Fibroblast of lung (primary cell): ENCODE measurements around the gene TAB2. TPM values are rescaled to one million over a fixed set of nuclear protein-coding genes. Genes with fewer than 3 reads are reported as not detected.

Experiments used
- DNase-seq, 2 donors: peaks; one replicate each; pipeline versions ENCODE4 v3.0.0 to v3.0.0-alpha.2; 2010; ENCODE audit warnings: low read depth in 2 of 2
- H2AFZ ChIP-seq: 2 replicates; pipeline ENCODE4 v1.5.1; 2012; ENCODE audit warnings: low read length, control low read depth, inconsistent platforms
- H3K27ac ChIP-seq: 2 replicates; pipeline ENCODE4 v1.5.1; 2011; ENCODE audit warnings: low read length, control low read depth; ENCODE audit not compliant: insufficient read depth
- H3K27me3 ChIP-seq: 2 replicates; pipeline ENCODE4 v1.5.1; 2011; ENCODE audit warnings: mild to moderate bottlenecking, low read length; ENCODE audit not compliant: control insufficient read depth, insufficient read depth
- H3K36me3 ChIP-seq: 2 replicates; pipeline ENCODE4 v1.5.1; 2011; ENCODE audit warnings: low read length; ENCODE audit not compliant: control insufficient read depth, insufficient read depth
- H3K4me1 ChIP-seq: 2 replicates; pipeline ENCODE4 v1.5.1; 2011; ENCODE audit warnings: low read length; ENCODE audit not compliant: control insufficient read depth, insufficient read depth; ENCODE audit errors: extremely low read depth
- H3K4me2 ChIP-seq: 2 replicates; pipeline ENCODE4 v1.5.1; 2011; ENCODE audit warnings: low read length, control low read depth; ENCODE audit not compliant: insufficient read depth; ENCODE audit errors: extremely low read depth
- H3K4me3 ChIP-seq, 4 experiments: fragments of 200-600 bp in 1 of 4; sonication (generic) in 1 of 4; replicated peaks in 1 of 4; 2 replicates each; pipeline ENCODE4 v1.5.1; 2011 to 2016; ENCODE audit warnings: low read length in 4 of 4, low read depth in 3 of 4, mild to moderate bottlenecking in 3 of 4, control low read depth in 2 of 4, inconsistent platforms in 1 of 4, mixed read lengths in 1 of 4; ENCODE audit not compliant: insufficient read depth in 1 of 4; ENCODE audit errors: control extremely low read depth in 1 of 4
- H3K79me2 ChIP-seq: 2 replicates; pipeline ENCODE4 v1.5.1; 2012; ENCODE audit warnings: mild to moderate bottlenecking, low read length, inconsistent platforms; ENCODE audit not compliant: control insufficient read depth, insufficient read depth
- H3K9ac ChIP-seq: 2 replicates; pipeline ENCODE4 v1.5.1; 2011; ENCODE audit warnings: mild to moderate bottlenecking, low read length, control low read depth; ENCODE audit not compliant: insufficient read depth
- H3K9me3 ChIP-seq: 2 replicates; pipeline ENCODE4 v1.5.1; 2012; ENCODE audit warnings: low read depth, low read length; ENCODE audit not compliant: control insufficient read depth, insufficient read depth
- H4K20me1 ChIP-seq: 2 replicates; pipeline ENCODE4 v1.5.1; 2011; ENCODE audit warnings: low read length; ENCODE audit not compliant: control insufficient read depth, insufficient read depth; ENCODE audit errors: extremely low read depth
- CTCF ChIP-seq, 2 donors: IDR thresholded peaks in 1 of 2; conservative IDR thresholded peaks in 1 of 2; 1 replicate in 1 of 2; 2 replicates in 1 of 2; pipeline ENCODE4 v1.5.1; 2011 to 2012; ENCODE audit warnings: low read length in 2 of 2, control low read depth in 1 of 2, inconsistent platforms in 1 of 2, low read depth in 1 of 2, mild to moderate bottlenecking in 1 of 2
- EZH2 ChIP-seq: IDR thresholded peaks from 2 replicates; pipeline ENCODE4 v1.5.1; 2012; ENCODE audit warnings: low read length, control low read depth, mild to moderate bottlenecking; ENCODE audit errors: missing control alignments
- polyA plus RNA-seq, 2 donors: library from polyadenylated mRNA; depleted of rRNA in 1 of 2; stranded (reverse) in 1 of 2; unstranded in 1 of 2; fragments of >200 nt; gene quantifications; 2 replicates each; pipeline ENCODE4 v1.2.1, GENCODE V29; 2011 to 2012; ENCODE audit warnings: missing spikeins in 1 of 2
- total RNA-seq: library from RNA; depleted of rRNA; stranded (reverse); fragments of >200 nt; gene quantifications from 2 replicates; pipeline ENCODE4 v1.2.1, GENCODE V29; 2014

Gene TAB2
- total and polyA plus RNA-seq, 2 donors (not counting 1 experiment from before 2014, with no cell fraction given), result 27.2 to 49.7 TPM

GRCh38 chr6:149293244-149293643 lies 24.3 kb upstream of the TAB2 start:
- Histone ChIP-seq H3K9ac (no peak overlapping the region), H3K4me2 (no peak overlapping the region), H2AFZ (no peak overlapping the region), H3K4me3 (no peak overlapping the region), H3K9me3 (no peaks in the 10 kb centered on the region), H3K36me3 (no peaks in the 10 kb centered on the region), H3K79me2 (no peaks in the 10 kb centered on the region), H3K4me1 (no peaks in the 10 kb centered on the region), H3K27me3 (no peaks in the 10 kb centered on the region), H3K27ac (no peak overlapping the region), H4K20me1 (no peaks in the 10 kb centered on the region)
- TF ChIP-seq EZH2 (no peak), CTCF (conservative IDR thresholded peaks at IDR 0.05 in 1 of 2, IDR thresholded peaks at IDR 0.05 in 1 of 2; ENCODE audit: low read depth in 1 of 2, low read length in 2 of 2) (no peak)
- no peak for DNase-seq

- no peaks in the 10 kb centered on the region for H4K20me1 ChIP-seq
- H3K9me3 ChIP-seq, result no peaks in the 10 kb centered on the region
- H3K36me3 ChIP-seq, result no peaks in the 10 kb centered on the region
- no peak overlapping the region for H3K27ac ChIP-seq
- H2AFZ ChIP-seq, result no peak overlapping the region
- no peak overlapping the region for H3K4me2 ChIP-seq
- no peaks in the 10 kb centered on the region for H3K4me1 ChIP-seq
- H3K79me2 ChIP-seq, result no peaks in the 10 kb centered on the region
- no peak overlapping the region for H3K4me3 ChIP-seq
- no peak overlapping the region for H3K9ac ChIP-seq
- peaks cover 5% of the 10 kb centered on the region for H3K27me3 ChIP-seq
- no peak for TF ChIP-seq EZH2
- no peak for TF ChIP-seq CTCF (conservative IDR thresholded peaks at IDR 0.05 in 1 of 2, IDR thresholded peaks at IDR 0.05 in 1 of 2; ENCODE audit: low read depth in 1 of 2, low read length in 2 of 2)
- DNase-seq, result no peak
Measured at GRCh38 chr6:149300563-149300962, 16.9 kb upstream of the TAB2 start.

- Histone ChIP-seq H3K9me3 (no peaks in the 10 kb centered on the region), H3K27me3 (peaks cover 5% of the 10 kb centered on the region), H3K79me2 (no peaks in the 10 kb centered on the region), H4K20me1 (no peaks in the 10 kb centered on the region), H3K4me3 (no peak overlapping the region), H3K4me2 (no peak overlapping the region), H3K4me1 (no peaks in the 10 kb centered on the region), H2AFZ (no peak overlapping the region), H3K36me3 (no peaks in the 10 kb centered on the region), H3K9ac (no peak overlapping the region), H3K27ac (no peak overlapping the region)
- TF ChIP-seq EZH2 (no peak), CTCF (conservative IDR thresholded peaks at IDR 0.05 in 1 of 2, IDR thresholded peaks at IDR 0.05 in 1 of 2; ENCODE audit: low read depth in 1 of 2, low read length in 2 of 2) (no peak)
- DNase-seq, result no peak
Measured at GRCh38 chr6:149302723-149303122, 14.8 kb upstream of the TAB2 start.
